Fibroblast of pulmonary artery (primary cell): ENCODE results near the gene CYS1.

Experiments
- DNase-seq: peaks from one replicate; pipeline ENCODE4 v3.0.0-alpha.2; 2010; ENCODE audit warnings: low read depth
- H3K4me3 ChIP-seq: replicated peaks from 2 replicates; pipeline ENCODE4 v1.5.1; 2011; ENCODE audit warnings: low read depth, mild to moderate bottlenecking, control low read depth, low read length, moderate library complexity
- CTCF ChIP-seq: IDR thresholded peaks from 2 replicates; pipeline ENCODE4 v1.5.1; 2011; ENCODE audit warnings: mild to moderate bottlenecking, control low read depth, low read length, inconsistent platforms; ENCODE audit errors: missing control alignments

CYS1 gene

GRCh38 chr2:10022966-10023662, 57.1 kb downstream of the CYS1 start:
- no peak for TF ChIP-seq CTCF
- no peak for DNase-seq
- H3K4me3 ChIP-seq: no peak overlapping the region

- no peak overlapping the region for H3K4me3 ChIP-seq
- TF ChIP-seq CTCF: no peak
- DNase-seq: no peak
Observed at GRCh38 chr2:10022445-10022844, 57.8 kb downstream of the CYS1 start.

GRCh38 chr2:10022041-10022421, 58.2 kb downstream of the CYS1 start:
- no peak for TF ChIP-seq CTCF
- no peak overlapping the region for H3K4me3 ChIP-seq
- DNase-seq: no peak

GRCh38 chr2:10019602-10020400, 60.4 kb downstream of the CYS1 start:
- no peak for TF ChIP-seq CTCF
- no peak for DNase-seq
- H3K4me3 ChIP-seq: no peak overlapping the region

GRCh38 chr2:10019174-10019573, 61.0 kb downstream of the CYS1 start:
- DNase-seq: no peak
- no peak overlapping the region for H3K4me3 ChIP-seq
- TF ChIP-seq CTCF: no peak

- no peak overlapping the region for H3K4me3 ChIP-seq
- DNase-seq: no peak
- no peak for TF ChIP-seq CTCF
Observed at GRCh38 chr2:10017313-10017941, 62.8 kb downstream of the CYS1 start.
